ENCODE data around the gene AGBL3. TPM values are rescaled to one million over a fixed set of nuclear protein-coding genes. Genes with fewer than 3 reads are reported as not detected.

The AGBL3 gene
- polyA plus RNA-seq, 2 of the 4 experiments (the other 2 are of a cell fraction), result 2.2 to 4.3 TPM

DNA sequence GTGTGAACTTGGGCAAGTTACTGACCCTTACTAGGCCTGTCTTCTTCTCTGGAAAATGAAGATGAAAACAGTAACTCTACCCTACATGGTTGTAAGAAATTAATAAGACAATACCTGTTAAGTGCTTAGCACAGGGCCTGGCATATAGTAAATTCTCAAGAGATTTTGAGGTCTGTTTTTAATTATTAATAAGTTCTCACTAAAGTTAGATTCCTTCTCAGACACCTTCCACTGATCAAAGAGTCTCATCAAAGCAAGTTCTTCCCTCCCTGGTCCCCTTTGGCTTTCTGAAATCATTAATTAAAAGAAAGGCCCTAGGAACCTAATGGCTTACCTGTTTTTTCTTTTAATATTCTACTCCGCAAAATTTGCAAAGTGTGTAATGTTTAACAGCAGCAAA lies 166.1 kb downstream of the AGBL3 start:
- TF ChIP-seq RARB (CRISPR knock-in tag; IDR thresholded peaks at IDR 0.05) (no peak), GATA3 (IDR thresholded peaks at IDR 0.05; ENCODE audit: borderline replicate concordance) (no peak), EHF (CRISPR knock-in tag; IDR thresholded peaks at IDR 0.05) (no peak), CHD4 (IDR thresholded peaks at IDR 0.05; ENCODE audit: borderline replicate concordance) (no peak)
- TF ChIP-seq, protein P1, sequence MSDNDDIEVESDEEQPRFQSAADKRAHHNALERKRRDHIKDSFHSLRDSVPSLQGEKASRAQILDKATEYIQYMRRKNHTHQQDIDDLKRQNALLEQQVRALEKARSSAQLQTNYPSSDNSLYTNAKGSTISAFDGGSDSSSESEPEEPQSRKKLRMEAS (IDR thresholded peaks at IDR 0.05), result no peak
- Histone ChIP-seq H3K27ac (no peak overlapping the region), H3K9me3 (peaks cover 21% of the 10 kb centered on the region), H3K4me3 (no peak overlapping the region), H3K4me1 (peaks cover 12% of the 10 kb centered on the region), H3K4me2 (no peak overlapping the region)
- FAIRE-seq (no peak), DNase-seq (ENCODE audit: low read depth in 1 of 2, low spot score in 1 of 2) (no peak), ATAC-seq (no peak)
- POLR2A ChIA-PET, result no interaction called here
- CTCF ChIA-PET, result no interaction called here
- 94% methylated on average over 1 of the region's 1 CpG for WGBS (ENCODE audit: missing lambda C conversion rate)

DNA sequence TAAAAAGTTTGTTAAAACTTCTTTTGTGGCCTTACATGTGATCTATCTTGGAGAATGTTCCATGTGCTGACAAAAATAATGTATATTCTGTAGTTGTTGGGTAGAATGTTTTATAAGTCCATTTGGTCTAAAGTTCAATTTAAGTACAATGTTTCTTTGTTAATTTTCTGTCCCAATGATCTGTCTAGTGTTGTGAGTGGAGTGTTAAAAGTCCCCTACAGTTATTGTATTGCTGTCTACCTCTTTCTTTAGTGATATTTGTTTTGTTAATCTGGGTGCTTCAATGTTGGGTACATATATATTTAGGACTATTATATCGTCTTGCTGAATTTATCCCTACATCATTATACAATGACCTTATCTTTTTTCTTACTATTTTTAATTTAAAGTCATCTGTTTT lies 168.4 kb downstream of the AGBL3 start:
- 77% methylated on average over 1 of the region's 1 CpG for WGBS (ENCODE audit: missing lambda C conversion rate)
- Histone ChIP-seq H3K27ac (no peak overlapping the region), H3K4me3 (no peak overlapping the region), H3K4me2 (no peak overlapping the region), H3K4me1 (peaks cover 2% of the 10 kb centered on the region), H3K9me3 (peaks cover 32% of the 10 kb centered on the region)
- no peak for DNase-seq (ENCODE audit: low read depth in 1 of 2, low spot score in 1 of 2)
- TF ChIP-seq ZFP36 (IDR thresholded peaks at IDR 0.05; ENCODE audit: borderline replicate concordance, partially characterized antibody) (no peak), RAD21 (conservative IDR thresholded peaks at IDR 0.05 in 1 of 2, IDR thresholded peaks at IDR 0.05 in 1 of 2) (no peak), KDM5A (IDR thresholded peaks at IDR 0.05) (no peak), HDAC2 (IDR thresholded peaks at IDR 0.05) (no peak)
- TF ChIP-seq, protein P2, sequence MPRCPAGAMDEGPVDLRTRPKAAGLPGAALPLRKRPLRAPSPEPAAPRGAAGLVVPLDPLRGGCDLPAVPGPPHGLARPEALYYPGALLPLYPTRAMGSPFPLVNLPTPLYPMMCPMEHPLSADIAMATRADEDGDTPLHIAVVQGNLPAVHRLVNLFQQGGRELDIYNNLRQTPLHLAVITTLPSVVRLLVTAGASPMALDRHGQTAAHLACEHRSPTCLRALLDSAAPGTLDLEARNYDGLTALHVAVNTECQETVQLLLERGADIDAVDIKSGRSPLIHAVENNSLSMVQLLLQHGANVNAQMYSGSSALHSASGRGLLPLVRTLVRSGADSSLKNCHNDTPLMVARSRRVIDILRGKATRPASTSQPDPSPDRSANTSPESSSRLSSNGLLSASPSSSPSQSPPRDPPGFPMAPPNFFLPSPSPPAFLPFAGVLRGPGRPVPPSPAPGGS (IDR thresholded peaks at IDR 0.05), result no peak
- ChIA-PET CTCF (interaction anchor here (1.0 kb wide), 1 partner anchor 247 kb away, joined by 5 read pairs; no protein-coding TSS in a partner anchor), POLR2A (no interaction called here)
- no peak for ATAC-seq
- no peak for FAIRE-seq

DNA sequence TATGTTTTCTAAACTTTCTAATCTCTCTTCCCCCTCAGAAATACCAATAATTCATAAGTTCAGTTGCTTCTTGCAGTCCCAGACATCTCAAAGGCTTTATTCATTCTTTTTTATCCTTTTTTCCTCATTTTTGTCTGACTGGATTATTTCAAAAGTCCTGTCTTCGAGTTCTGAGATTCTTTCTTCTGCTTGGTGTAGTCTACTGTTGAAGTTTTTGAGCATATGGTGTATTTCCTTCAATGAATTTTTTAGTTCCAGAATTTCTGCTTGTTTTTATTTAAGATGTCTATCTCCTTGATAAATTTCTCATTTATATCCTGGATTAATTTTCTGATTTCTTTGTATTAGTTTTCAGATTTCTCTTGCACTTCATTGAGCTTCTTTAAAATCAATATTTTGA lies 170.0 kb downstream of the AGBL3 start:
- FAIRE-seq (no peak), DNase-seq (ENCODE audit: low read depth in 1 of 2, low spot score in 1 of 2) (no peak), ATAC-seq (no peak)
- ChIA-PET CTCF (interaction anchor here (0.6 to 1.8 kb wide), 2 partner anchors 8 to 135 kb away, joined by 3 to 5 read pairs; partner anchors contain the start of gene TMEM140), POLR2A (no interaction called here)
- Histone ChIP-seq H3K4me3 (no peak overlapping the region), H3K9me3 (peaks cover 32% of the 10 kb centered on the region), H3K4me2 (no peak overlapping the region), H3K4me1 (peaks cover 17% of the 10 kb centered on the region), H3K27ac (no peak overlapping the region)
- TF ChIP-seq PHF8 (IDR thresholded peaks at IDR 0.05; ENCODE audit: borderline replicate concordance, low read depth) (no peak), RAD21 (conservative IDR thresholded peaks at IDR 0.05 in 1 of 2, IDR thresholded peaks at IDR 0.05 in 1 of 2) (no peak), TP53 (CRISPR knock-in tag; IDR thresholded peaks at IDR 0.05) (no peak), POLR2A (IDR thresholded peaks at IDR 0.05; ENCODE audit: low read length) (no peak), ZNF302 (CRISPR knock-in tag; IDR thresholded peaks at IDR 0.05) (no peak), JUNB (IDR thresholded peaks at IDR 0.05) (no peak)
- TF ChIP-seq, protein P1 (IDR thresholded peaks at IDR 0.05), result no peak
- TF ChIP-seq, protein P3, sequence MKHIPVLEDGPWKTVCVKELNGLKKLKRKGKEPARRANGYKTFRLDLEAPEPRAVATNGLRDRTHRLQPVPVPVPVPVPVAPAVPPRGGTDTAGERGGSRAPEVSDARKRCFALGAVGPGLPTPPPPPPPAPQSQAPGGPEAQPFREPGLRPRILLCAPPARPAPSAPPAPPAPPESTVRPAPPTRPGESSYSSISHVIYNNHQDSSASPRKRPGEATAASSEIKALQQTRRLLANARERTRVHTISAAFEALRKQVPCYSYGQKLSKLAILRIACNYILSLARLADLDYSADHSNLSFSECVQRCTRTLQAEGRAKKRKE (CRISPR knock-in tag; IDR thresholded peaks at IDR 0.05; ENCODE audit: low read depth), result no peak
- TF ChIP-seq, protein P4, sequence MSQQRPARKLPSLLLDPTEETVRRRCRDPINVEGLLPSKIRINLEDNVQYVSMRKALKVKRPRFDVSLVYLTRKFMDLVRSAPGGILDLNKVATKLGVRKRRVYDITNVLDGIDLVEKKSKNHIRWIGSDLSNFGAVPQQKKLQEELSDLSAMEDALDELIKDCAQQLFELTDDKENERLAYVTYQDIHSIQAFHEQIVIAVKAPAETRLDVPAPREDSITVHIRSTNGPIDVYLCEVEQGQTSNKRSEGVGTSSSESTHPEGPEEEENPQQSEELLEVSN (IDR thresholded peaks at IDR 0.05; ENCODE audit: borderline replicate concordance, low read depth), result no peak
- TF ChIP-seq, protein P5, sequence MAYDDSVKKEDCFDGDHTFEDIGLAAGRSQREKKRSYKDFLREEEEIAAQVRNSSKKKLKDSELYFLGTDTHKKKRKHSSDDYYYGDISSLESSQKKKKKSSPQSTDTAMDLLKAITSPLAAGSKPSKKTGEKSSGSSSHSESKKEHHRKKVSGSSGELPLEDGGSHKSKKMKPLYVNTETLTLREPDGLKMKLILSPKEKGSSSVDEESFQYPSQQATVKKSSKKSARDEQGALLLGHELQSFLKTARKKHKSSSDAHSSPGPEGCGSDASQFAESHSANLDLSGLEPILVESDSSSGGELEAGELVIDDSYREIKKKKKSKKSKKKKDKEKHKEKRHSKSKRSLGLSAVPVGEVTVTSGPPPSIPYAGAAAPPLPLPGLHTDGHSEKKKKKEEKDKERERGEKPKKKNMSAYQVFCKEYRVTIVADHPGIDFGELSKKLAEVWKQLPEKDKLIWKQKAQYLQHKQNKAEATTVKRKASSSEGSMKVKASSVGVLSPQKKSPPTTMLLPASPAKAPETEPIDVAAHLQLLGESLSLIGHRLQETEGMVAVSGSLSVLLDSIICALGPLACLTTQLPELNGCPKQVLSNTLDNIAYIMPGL (CRISPR knock-in tag; IDR thresholded peaks at IDR 0.05; ENCODE audit: borderline replicate concordance), result no peak
- TF ChIP-seq, protein P6, sequence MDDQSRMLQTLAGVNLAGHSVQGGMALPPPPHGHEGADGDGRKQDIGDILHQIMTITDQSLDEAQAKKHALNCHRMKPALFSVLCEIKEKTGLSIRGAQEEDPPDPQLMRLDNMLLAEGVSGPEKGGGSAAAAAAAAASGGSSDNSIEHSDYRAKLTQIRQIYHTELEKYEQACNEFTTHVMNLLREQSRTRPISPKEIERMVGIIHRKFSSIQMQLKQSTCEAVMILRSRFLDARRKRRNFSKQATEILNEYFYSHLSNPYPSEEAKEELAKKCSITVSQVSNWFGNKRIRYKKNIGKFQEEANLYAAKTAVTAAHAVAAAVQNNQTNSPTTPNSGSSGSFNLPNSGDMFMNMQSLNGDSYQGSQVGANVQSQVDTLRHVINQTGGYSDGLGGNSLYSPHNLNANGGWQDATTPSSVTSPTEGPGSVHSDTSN (IDR thresholded peaks at IDR 0.05), result no peak
- WGBS (ENCODE audit: missing lambda C conversion rate), result 28% methylated on average over 1 of the region's 1 CpG
